ENCODE results near the gene ATPAF2.

The ATPAF2 gene

DNA sequence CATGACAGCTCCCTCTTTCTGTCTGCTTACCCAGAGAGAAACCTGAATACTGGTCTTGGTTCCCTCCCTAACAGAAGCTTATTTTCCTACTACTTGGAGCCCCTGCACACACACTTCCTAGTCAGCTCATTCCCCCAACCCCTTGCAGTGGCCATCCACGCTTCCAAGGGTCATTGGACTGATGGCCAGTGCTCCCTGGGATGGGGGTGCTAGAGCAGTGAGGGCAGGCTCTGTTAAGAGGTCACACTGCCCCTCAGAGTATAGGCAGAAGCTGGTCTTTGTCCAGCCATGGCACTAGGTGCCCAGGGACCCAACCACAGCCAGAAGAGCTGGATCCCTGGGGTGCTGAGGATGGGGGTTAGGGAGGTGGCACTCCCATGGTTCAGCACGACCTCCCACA, 53.8 kb downstream of the ATPAF2 start:
- DNase-seq = no peak

DNA sequence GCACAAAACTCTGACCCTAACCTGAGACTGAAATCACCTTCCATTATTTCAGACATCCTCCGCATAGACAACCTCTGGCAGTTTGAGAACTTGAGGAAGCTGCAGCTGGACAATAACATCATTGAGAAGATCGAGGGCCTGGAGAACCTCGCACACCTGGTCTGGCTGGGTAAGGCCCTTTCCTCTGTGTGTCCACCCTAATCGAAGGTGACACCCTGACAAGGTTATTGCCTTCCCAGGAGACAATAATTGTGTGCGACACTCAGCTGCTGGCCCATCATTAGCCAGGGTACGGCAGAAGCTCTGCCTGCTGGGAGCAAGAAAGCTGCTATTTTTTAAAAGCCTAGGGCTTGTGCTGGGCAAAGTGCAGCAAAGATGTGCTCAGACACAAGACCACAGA, 55.2 kb downstream of the ATPAF2 start:
- no peak for DNase-seq

DNA sequence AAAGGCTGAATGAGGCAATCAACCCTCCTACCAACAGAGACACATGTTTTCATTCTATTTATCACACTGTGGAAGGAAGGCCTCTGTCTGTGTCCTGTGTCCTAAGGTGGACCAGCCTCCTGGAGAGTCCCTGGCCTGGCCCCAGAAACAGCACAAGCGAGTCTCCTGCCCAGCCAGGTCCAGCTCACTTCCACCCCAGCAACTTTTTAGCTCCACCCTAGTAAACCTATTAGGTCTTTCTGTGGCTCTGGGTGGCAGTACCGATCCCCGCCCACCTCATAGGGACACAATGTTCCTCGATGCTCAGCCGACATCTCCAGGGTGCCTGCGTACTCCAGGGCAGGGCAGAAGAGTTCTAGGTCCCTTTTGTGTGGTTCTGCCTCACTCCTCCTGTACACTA, 55.6 kb downstream of the ATPAF2 start:
- no peak for DNase-seq

DNA sequence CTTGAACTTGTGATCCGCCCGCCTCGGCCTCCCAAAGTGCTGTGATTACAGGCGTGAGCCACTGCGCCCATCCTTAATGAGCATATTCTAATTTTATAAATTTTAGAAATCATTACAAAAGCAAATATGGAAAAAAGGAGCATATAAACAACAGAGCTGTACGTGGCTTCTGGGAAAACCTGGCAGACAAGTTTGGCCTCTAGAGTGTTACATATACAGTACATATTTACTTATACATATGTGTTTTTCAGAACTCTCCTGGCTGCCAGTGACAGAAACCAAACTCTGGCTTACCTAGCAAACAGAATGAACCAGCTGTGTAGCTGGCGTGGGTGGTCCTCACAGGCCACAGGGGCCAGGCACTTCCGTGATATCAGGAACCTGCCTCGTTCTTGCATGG, 56.2 kb downstream of the ATPAF2 start:
- no peak for DNase-seq

DNA sequence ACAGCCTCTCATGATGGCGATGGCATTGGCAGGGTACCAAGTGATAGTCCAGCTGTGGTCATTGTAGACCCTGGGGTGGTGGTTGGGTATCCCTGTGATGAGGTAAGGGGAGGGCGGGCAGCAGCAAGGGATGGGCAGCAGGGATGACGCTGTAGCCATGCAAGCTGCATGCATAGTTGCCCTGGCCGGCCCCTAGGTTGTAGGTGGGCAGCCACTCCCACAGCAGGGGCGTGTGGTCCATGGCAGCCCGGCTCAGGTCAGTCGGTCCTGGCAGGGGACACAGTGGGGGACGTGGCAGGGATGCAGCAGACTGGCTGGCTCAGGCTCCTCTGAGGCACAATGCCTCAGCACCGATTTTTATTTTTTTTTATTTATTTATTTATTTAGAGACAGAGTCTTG, 57.6 kb downstream of the ATPAF2 start:
- no peak for DNase-seq

DNA sequence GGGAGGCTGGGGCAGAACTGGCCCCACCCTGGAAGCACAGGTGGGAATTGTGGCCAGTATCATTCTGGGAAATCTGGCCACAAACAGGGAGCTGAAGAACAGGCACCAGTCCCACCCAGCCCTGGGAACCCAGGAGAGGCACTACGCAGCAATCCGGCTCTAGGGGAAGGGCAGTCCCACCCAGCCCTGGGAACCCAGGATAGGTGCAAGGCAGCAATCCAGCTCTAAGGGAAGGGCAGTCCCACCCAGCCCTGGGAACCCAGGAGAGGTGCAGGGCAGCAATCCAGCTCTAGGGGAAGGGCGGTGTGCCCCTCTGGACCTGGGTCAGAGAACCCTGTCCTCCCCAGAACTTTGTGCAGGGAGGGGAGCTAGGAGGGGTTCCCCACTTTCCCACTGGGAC, 59.2 kb downstream of the ATPAF2 start:
- no peak for DNase-seq

DNA sequence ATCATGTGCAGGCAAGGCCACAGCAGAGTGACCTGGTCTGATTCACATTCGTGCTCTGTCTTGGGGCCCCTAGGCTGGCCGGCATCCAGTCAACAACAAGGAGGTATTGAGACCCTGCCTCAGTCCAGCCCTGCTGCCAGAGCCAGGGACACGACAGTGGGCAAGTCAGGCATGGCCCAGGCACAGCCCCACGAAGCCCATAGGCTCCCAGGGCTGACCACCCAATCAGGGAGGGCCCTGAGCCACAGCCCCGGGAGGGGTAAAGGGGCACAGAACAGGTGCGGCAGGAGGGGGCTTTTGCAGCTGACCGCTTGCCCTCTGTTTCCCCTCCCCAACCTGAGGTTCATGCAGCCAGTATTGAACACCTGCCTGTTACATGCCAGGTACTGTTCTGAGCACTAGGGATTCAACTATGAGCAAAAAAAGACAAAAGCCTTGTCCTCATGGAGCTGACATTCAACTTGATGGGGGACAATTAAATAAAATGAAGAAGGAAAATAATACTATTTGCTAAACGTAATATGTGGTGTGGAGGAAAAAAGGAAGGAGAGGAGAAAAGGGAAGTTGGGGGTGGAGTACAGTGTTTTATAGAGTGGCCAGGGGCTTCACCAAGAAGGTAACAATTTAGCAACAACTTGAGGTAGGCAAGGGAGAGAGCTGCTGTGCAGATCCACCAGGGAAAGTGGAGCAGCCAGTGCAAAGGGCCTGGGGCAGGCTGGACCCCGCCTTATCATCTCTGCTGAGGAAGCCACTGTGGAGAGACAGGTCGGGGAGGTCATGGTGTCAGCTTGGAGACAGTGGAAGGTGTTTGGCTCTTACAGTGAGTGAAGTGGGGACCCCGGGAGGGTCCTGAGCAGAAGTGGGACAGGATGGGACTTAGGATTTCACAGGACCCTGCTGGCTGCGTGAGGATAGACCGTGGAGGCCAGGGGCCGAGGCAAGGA, 60.2 kb downstream of the ATPAF2 start:
- DNase-seq = no peak

DNA sequence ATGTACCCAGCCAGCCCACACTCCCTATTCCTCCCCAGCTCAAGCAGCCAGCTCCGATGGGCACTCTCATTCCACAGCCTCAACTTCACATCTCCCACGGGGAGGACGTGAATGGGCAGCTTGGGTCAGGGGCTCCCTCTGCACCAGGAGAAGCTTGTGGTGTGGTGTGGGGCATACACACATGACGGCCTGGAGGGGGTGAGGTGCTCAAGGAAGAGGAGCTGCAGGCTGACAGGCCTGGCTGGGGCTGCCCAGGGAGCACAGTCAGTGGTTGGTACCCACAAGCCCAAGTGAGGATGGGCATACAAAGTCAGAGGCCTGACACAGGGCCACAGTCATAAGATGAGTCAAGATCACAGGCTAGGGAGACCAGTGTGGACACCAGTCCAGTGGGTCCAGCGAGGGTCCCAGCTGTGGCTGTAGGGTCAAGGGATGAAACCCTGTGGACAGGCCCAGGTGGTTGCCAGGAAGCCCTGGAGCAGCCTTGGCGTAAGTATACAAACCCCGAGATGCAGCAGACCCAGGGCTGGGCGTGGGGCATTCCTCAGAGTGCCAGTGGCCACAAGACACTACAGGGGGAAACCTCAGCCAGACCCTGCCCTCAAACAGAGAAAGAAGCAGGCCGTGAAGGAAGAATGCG, 61.9 kb downstream of the ATPAF2 start:
- no peak for DNase-seq

DNA sequence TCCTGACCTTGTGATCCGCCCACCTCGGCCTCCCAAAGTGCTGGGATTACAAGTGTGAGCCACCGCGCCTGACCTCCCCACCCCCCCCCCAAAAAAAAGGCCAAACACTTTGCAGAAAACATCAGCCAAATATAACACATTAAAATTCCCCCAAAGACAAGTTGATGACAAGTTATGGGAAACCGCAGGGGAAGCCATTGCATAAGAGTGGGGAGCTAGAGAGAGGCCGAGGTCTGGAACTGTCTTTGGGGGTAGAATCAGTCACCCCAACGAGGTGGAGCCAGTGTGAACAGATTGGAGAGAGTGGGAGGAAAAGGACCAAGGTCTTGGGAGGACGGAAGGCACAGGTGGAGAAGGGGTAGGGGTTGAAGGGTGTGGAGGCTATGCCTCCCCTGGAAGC, 63.5 kb downstream of the ATPAF2 start:
- no peak for DNase-seq

DNA sequence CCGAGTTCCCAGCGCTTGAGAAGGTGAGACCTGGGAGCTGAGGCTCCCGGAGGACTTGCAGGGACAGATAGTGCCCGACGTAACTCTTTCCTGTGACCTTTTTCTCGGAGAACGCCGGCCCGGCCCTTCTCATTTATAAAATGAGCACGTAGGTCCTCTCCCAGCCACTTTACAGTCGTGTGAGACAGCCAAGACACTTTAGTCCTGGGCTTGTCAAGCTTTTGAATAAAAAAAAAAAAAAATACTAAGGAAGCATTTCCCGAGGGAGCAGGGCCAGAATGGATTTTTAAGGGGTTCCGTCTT, 66.1 kb downstream of the ATPAF2 start:
- DNase-seq = no peak

DNA sequence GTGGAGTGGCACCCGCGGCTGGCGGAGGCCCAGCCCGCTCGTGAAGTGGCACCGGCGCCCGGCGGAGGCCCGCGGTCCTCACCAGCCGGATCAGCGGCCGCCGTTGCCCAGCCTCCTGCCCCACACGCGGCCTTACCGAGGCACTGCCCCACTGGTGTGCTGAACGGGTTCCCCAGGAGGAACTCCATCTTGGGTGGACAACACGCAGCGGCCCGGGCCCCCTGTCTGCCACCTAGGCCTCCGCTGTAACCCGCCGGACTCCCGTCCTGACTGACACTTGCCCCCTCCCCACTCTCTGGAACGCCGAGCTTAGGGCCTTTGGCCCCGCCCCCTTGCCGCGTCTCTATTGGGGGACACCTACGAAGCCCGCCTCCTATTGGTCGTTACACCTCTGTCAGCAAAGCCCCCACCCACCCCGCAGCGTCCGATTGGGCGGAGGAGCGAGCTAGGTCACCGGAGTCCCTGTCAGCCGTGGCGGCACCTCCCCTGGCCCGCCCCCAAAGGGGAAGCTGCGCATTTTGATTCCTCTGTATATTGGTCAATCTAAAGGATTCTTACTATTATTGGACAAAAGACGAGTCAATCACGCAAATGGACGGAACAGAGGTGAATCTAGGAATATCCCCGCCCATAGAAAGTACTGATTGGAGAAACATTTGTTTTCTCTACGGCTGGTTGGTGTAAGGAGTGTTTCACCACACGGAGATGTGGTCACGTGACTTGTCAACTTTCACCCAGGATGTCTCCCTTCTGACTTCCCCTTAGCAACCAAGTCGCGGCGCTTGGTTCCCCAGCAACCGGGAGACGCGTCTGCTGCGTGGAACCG, 66.6 kb downstream of the ATPAF2 start, which contains the start of the genes DRC3 and TOM1L2:
Gene DRC3 (plus strand): TSS at position 737 of the 826 bp plus-strand sequence. CDS start 4,737 bp downstream, outside the sequence.
Gene TOM1L2 (minus strand): TSS at position 275 of the 826 bp plus-strand sequence. CDS start 87 bp downstream, at position 188.
- DNase-seq = peak; percentile 100

DNA sequence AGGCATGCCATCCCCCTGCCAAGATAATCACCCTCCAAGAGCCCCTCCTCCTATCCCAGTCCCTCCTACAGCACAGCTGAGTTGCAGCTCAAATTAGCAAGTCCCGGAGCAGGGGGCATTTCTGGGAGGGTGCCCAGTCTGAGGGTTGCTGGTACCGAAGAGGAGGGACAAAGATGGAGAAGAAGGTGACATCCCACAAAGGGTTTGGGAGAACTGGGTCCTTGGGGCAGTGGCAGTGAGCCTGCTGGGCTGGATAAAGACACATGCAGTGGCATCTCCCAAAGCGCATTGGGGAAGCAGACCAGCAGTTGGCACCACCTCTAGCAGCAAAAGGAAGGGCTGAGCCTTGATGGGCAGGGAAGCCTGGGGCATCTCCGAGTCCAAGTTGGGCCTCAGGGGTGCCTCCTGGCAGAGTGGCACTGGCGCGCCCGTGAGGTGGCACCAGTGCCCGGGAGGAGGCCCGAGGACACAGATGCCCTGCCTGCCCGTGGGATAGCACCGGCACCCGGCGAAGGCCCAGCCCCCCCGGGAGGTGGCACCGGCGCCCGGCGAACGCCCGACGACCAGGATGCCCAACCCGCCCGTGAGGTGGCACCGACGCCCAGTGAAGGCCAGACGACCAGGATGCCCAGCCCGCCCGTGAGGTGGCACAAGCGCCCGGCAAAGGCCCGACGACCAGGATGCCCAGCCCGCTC, 67.4 kb downstream of the ATPAF2 start:
- DNase-seq = no peak

DNA sequence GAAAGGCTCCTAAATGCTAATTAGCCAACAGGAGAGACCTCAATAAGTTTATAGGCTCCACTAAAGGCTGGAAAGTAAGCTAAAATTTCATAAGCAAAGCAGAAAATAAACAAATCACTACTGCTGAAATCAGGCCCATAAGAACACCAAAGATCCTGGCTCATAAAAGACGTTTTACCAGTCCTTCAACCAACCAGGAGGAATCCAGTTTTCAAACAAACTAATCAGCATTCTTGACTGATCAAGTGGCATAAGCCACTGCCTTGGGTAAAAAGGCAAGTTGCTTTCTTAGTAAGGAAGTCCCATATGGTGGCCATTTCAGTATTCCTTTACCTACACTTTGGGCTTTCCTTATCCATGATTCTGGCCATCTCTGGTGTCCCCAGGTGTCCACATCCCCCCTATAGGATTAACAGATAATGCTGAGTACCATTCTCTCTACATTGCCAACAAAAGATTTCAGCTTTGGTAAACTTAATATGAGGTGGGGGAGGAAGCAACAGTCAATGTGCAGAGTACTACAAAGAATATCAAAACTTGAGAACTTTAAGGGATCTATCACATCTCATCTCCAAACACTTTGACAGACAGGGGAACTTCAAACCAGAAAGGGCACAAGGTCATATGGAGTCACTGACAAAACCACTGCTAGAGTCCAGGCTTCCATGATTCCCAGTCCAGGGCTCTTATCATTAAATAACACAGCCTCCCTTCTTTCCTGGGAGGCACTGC, 68.1 kb downstream of the ATPAF2 start:
- no peak for DNase-seq
